T1000 (cell line): ENCODE measurements around the gene SPDYE4.

ENCODE experiments used
- DNase-seq: peaks from one replicate; lab custom pipeline; 2025; ENCODE audit warnings: mixed read lengths; lab: John Stamatoyannopoulos, UW

SPDYE4 gene

DNA sequence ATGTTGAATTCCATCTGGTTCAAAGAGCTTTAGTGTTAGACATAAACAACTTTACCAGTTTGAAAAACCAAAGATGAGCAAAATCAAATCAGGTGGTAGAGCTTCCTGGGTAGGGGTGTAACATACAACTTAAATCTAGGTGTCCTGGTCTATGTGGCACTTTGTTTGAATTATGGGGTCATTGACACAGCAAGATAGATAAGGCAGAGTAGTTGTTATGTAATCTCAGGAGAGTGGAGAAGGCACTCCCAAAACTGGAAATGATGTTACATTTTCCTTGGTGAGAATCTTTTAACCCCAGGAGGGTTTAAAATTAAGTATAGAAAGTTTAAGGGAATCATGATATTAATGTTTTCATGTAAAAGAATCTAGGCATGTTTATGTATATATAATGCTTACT is 45.6 kb downstream of the SPDYE4 start:
- DNase-seq: no peak

- DNase-seq: no peak
These were observed 47.1 kb downstream of the SPDYE4 start for GRCh38 chr17:8711291-8711690.

DNA sequence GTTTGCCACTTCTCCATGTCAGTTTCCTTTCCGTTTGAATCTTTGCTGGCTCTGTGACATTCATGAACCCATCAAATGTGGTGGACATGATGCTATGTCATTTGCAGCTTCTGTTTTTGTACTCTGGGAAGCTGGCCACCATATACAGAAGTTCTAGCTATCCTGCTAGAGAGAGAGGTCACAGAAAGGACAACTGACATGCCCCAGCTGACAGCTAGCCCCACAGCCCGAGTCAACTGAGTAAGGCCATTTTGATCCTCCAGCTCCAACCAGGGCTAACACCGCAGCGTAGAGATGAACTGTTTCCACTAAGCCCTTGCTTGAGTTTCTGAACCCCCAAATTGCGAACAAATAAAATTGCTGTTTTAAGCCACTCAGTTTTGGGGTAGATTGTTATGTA is 47.5 kb downstream of the SPDYE4 start:
- no peak for DNase-seq

DNA sequence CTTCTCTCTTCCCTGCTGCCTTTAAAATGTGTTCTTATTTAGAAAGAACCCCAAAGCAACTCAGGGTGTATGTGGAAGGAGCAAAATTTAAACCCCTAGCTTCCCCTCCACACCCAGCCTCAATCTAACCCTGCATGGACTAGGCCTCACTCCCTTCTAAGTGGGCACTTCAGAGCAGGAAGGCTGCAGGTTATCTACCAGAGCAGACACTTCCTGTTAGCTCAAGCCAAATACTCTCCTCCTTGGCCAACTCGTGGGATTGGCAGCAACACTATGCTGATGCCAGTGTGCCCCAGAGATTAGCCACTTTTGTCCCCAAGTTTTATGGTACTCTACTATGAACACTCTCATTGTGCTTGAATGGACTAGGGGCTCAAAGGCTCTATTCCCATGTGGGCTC is 49.3 kb downstream of the SPDYE4 start:
- no peak for DNase-seq

DNA sequence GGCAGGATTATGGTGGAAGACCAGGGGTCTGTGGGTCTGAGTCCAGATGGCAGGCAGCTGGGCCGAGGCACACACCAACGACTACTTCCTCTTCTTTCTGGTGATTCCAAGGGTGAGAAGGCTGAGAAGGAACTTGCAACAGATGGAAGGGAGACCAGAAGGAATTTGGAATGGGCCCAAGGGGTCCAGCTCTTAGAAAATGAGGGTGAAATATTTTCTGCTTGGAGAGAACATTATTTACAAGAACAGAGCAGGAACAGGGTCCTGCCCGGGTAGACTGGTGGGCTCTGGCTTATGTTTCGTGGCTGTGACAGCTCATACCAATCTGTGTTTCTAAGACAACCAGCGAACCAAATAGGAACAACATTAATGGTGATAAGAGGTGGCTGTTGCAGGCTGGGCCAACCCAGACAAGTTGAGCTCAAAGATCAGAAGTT is 50.3 kb downstream of the SPDYE4 start:
- no peak for DNase-seq

DNA sequence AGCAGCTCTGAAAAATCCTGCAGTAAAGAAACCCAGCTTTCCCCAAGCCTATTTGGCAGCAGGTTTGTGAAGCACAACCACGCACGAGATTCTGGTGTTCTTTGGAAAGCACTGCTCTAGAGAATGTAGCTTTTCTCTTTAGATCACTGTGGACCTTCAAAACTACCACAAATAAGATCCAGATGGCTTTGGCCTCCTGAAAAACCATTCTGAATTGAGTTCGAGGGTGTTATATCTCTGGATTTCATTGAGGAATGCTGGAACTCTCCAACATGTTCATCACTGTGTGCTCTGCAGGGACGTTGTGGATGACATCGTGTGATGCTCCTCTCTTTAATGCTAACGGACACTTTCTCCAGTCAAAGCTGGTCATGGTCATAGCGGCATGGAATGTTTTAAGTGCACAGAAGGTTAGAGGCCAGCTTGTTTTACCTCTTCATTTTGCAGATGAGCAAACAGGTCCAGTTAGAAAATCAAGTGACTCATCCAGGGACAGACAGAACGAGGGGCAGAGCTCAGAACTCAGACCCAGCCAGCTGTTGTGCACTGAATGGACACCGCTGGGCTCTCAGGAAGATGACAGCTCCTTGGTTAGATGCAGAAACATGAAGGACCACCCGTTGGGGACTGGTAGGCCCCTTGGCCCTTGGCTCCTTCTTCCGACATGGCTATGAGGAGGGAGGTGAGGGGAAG is 50.9 kb downstream of the SPDYE4 start:
- no peak for DNase-seq

DNA sequence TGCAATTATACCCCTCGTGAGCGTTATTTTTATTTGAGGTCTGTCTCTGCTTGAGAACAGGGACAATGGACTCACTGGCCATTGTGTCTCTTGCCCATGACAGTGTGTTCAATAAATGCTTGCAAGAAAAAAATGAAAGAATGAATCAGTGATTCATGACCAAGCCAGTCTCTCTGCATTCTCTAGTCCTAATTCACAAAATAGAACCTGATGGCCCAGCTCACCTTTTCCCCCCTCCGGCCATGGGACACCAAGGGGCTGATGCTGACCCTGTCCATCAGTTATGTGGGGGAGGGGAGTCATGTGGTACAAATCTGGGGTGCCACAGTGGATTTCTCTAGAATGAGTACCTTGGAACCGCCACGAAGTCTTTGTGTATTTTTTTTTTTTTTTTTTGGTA is 51.9 kb downstream of the SPDYE4 start:
- DNase-seq: no peak

GRCh38 chr17:8705427-8705826 is 52.9 kb downstream of the SPDYE4 start:
- no peak for DNase-seq

DNA sequence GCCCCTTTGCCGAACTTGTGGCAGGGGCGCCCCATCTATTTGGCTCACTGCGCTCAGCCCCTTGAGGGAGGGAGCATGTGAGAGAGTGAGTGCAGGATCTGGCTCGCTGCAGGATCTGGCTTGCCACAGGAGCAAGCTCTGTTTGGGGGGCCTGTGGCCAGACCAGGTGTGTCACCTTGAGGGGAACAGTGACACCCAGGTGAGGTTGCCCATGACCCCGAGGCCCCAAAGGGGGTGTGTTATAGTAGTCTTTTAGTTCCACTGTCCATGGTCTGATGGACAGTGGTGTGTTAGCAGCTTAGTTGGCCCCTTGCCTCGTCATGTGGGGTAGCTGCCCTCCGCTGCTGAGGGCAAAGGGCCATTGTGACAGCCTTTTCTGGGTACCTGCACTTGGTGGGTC is 55.3 kb downstream of the SPDYE4 start:
- DNase-seq: no peak

DNA sequence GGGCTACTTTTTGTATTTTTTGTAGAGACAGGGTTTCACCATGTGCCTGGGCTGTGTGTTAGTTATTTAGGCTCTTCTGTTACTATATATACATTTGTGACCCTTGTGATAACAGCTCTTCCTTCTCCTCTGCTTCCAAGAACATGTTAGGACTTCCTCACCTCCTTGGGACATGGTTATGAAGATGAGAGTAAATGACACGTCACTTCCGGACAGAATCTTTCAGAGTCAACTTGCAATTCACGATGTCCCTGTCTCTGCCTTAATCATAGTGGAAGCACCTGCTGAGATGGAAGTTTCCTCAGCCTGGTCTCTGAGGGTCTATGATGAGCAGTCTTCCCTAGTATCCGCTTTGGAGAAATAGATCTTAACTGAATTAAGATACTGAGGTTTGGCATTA is 56.6 kb downstream of the SPDYE4 start:
- DNase-seq: no peak

DNA sequence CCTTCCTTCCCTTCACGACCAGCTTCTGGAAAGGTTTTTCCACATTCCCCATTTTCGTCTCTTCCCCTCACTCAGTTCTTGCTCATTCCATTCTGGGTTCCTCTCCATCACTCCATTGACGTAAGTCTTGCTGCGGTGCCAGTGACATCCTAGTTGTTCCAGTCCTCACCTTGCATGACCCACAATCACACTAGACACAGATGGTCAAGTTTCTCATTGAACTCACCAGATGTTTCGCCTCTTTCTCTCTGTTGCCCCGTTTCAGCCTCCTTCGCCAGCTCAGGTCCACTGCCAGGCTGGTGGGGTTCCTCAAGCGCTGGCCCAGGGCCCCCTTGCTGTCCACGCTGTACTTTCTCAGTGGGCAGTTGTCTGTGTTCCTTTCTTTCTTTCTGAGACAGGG is 57.1 kb downstream of the SPDYE4 start:
- DNase-seq: no peak
